Cerebellar cortex (tissue), 1 donor: ENCODE data around the gene EFCAB11.

Source experiments
- DNase-seq: peaks from one replicate; pipeline ENCODE4 v3.0.0-alpha.2; 2015; ENCODE audit warnings: low spot score

Gene EFCAB11

DNA sequence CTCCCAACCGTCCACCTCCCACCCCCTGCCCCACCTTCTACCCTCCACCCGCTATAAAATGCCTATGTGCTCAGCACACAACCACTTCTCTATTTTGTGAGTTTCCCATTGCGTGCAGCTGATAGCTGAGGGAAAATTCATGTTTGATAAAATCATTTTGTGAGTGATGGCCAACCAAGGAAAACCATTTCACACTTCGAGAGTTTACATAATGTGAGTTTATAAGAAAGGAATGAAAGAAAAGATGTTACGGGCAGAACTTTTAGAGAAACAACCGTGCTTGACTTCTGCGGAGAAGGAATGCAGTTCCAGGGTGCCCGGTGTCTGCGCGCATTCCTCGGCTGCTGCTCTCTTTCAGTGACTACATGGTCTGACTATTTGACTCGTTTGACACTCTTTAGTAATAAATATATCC lies 140.9 kb downstream of the EFCAB11 start:
- DNase-seq, result no peak

DNA sequence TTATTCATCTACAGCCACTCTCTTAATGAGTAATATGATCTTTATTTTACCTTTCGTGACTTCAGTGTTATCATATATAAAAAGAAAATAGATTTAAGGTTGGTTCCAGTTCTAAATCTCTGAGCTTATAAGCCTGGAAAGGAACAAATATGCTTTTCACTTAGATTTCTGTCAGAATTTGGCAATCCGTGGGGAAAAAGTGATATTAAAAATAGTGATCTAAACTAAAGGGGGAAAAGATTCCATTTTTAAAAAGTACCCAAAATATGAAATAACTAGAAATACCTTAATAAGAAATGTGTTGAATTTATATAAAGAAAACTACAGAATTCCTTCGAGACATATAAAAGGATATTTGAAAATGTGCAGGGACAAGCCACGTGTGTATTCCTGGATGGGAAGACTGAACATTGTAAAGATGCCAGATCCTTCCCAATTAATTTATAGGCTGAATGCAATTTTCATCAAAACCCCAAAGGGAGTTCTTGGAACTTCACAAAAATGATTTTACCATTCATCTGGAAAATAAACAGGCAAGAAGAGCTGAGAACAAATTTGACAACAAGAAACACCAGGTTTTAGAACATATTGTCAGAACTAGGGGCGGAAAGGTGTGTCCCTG lies 142.5 kb downstream of the EFCAB11 start:
- DNase-seq, result no peak

DNA sequence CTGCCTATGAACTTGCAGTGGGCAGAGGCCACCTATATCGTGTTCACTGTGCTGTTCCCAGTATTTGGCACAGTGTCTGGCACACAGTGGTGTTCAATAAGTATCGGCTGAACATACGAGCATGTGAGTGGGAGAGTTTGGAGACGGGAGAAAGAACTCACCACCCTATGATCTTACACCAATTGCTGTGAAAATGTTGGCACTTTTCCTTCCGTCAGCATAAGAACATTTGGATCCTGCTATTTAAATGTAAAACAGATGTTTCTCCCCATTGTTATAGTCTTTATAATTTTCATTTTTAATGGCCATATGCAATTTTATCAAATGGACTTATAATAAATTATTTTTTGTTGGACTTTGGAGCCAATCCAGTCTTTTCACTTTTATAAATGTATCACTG lies 144.4 kb downstream of the EFCAB11 start:
- no peak for DNase-seq

DNA sequence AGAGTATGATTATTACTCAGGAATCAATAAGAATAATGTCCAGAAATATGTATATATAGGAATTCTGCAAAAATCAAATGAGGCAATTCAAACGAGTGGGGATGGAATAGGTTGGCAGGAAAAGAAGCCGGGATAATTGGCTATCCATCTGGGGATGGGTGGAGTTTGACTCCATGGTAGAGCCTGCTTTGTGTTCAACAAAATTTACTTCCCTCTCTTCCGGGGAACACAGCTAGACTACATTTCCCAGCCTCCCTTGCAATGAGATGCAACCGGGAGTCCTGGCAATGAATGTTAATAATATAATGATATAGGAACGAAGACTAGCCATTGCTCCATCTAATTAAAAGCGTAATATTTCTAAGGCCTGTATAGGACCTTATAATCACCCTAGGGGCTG lies 146.6 kb downstream of the EFCAB11 start:
- DNase-seq, result no peak

DNA sequence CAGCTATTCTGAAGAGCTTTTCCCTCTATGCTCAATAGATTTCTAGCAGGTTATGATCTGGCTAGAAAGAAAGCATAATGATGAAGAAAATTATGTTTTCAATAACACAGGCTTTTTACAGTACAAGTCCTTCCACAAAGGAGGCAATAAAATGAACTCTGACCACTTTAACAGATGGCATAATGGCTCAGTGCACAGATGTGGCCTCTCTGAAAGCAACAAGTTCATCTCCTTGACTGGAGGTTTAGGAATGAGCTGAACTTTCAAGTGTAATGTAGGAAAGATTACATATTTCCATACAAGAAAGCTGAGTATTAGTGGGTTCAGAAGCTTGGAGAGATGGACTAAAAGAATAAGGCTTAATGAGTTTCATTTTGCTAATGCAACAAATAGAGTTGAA lies 147.4 kb downstream of the EFCAB11 start:
- no peak for DNase-seq

DNA sequence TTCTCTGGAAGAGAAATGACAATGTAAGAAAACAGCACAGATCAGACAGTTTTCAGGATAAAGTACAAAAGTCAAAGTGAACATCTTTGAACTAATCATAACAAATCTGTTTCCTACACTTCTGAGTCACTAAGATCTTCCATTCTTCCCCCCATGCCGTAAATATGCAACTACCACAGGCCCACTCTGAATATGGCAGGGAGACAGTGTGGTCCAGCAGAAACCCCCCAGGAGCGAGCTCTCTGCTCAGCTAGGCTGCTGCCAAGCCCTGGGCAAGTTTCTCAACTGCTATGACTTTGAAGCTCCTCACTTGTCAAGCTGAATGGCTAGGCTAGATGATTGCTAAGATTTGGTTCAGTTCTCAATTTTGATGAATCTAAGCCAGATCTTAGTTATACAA lies 148.1 kb downstream of the EFCAB11 start:
- no peak for DNase-seq

DNA sequence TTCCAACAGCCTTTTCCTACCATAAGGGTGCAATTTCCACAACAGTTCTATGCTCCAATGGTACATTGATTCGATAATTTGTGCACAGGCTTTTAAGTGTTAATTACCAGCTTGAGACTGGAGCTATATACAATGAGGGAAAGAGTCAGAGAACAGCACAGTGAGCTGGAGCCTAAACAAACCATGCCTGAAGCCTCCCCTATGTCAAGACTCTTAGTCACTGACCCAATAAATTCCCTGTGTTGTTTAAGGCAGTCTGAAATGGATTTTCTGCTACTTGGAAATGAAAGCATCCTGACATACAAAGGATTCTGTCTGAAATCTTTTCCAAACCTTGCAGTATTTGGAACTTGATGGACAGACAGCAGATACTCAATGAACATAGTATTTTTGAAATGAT lies 149.0 kb downstream of the EFCAB11 start:
- DNase-seq, result no peak

DNA sequence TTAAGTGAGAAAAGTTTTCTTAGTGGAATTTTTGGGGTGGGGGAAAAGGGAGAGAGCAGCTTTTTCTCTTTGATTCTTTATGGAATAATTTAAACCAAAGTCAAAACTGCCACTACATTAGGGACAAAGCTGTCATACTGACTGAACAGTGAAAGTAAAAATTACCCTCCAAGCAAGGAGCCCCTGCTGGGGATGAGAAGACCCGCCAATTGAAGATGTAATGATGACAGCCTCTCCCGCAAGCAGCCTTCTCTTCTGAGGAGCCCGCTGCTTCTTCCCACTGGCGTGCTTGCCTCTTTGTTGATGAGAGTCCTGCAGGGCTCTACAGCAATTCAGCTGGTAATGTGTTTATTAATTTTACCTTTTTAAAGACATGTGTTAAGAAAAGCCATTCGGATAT lies 151.0 kb downstream of the EFCAB11 start:
- no peak for DNase-seq

DNA sequence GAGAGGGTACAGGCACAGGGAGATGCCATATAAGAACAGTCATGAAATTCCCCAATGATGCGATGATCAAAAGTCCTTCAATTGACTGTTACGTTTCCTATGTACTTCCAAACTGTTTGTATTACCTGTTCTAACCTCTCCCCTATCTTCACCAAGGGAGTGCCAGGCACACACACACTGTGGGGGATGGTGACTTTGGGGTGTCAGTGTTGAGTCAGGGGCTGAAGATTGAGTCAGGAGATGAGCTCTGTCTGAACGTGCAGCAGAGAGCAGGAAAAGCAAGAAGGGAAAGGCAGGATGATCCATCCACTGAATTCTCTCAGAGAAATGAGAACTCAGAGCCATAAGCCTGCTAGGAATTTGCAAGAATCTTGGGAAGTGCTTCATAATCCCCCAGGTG lies 153.4 kb downstream of the EFCAB11 start:
- DNase-seq, result no peak

DNA sequence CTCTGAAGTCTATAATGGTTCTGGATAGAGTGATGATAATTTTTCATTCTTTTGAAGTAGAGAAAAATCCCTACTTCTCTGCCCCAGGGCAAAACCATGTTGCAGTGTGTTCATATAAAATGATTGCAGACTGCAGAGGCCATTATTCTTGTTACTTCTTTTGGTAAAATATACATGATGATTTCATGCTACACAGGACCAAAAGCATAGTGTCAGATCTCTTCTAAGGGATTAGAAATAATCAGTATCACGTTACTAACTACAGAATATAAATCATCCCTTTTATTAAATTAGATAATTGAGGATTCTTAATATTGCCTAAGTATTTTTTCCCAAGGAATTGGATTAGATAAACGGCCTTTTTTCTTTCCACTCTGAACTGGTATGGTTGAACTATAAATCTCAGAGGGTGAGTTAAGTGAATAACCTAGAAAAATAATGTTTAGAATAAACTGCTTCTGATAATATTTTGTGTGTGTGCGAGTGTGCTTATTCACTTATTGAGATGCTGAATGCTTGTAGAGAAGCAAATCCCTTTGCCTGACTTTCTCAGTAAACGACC lies 156.2 kb downstream of the EFCAB11 start:
- DNase-seq, result no peak

DNA sequence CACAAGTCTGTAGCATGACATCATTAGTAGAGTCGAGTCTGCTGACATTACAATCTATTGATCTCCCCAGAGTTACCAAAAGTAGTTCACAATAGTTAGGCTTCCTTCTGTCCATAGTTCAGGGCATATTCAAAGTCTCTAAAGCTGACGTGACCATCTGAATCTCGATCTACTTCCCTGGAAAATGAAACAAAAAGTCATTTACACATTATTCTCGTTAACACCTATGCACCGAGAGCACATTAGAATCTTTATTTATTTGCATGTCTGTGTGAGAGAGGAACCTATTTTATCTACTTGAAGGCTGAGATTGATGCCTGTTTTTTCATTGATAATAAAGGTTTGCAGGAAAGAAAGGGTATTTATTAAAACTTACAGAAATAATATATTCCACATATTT lies 157.4 kb downstream of the EFCAB11 start:
- DNase-seq, result no peak

DNA sequence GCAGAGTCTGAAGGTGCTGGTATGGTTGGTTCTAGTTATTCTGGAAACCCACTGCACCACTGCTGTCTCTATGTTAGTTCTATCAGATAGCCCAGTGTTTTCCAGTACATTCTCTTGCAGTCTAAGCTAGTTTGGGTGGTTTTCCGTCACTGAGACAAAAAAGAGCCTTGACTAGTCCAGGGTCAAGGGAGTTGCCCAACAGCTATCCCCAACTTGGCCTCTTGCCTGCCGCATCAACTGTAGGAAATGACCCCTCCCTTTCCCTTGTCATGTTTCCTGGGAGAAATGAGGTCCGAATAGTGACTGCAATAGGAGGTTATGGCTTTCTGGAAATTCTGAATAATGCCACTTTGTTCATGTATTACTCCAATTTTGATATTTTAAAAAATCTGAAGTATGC lies 160.4 kb downstream of the EFCAB11 start:
- DNase-seq, result no peak

DNA sequence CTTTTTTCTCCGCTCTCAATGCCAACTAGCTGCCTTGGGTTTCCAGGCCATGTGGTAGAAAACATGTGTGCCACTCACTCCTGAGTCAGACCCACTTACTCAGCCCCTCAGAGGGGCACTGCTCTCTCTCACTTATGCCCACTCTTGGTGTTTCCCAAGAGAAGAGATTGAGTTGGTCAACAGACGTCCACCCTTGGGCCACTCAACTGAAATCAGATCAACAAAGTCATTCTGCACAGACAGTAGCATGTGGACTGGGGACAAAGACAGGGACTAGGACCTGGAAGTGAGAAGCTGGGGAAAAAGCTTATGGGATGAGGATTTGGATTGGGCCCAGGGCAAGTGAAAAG lies 161.2 kb downstream of the EFCAB11 start:
- DNase-seq, result no peak

DNA sequence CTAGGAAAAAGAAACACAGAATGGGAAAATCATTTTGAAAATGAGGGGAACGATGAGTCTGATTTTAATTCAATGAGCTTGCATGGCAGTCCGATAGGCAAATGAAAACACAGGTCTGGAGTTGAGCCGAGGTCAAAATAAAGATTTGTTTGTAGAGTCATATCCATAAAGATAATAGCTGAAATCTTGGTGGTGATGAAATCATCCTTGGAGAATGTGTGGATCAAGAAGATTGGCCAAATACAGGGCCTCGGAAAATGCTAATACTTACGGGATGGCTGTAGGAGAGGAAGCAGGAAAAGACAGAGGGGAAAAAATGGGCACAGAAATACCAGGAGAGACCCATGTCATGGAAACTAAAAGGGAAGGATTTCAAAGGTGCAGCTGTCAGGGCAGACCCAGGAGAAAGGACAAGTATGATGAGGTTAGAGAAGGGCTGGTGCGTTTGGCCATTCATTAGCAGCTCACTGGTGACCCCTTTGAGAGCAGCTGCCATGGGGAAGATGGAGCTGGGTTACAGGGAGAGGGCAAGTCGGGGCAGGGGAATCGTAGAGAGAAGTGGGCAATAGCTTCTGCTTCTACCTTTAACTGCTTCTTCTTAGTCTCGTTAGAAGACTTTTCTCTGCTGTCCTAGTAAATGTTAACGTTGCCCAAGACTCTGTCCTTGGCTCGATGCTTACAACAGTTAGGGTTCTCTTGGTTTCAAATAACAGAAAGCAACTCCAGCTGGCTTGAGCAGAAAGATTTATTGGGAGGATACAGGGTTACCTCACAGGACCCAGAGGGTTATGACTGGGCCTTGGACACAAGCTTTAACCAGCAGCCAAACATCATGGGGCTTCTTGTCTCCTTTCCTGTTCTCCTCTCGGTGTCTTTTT lies 161.8 kb downstream of the EFCAB11 start:
- no peak for DNase-seq

DNA sequence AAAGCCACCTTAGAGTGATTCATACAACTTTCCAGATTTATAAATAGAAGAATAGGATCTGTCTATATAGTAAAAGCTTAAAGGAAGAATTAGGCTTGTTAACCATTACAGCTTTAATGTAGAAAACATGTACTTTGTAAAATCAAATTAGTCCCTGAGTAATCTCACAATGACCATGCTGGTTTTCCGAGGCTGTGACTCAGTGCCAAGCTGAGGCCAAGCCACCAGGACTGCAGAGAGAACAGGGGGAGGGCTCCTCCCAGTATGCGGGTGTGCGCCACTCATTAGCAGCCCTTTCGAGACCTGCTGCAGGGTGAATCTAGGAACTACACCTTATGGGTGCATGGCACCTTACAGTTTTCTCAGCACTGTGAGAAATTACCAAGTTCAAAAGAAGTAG lies 167.0 kb downstream of the EFCAB11 start:
- no peak for DNase-seq

DNA sequence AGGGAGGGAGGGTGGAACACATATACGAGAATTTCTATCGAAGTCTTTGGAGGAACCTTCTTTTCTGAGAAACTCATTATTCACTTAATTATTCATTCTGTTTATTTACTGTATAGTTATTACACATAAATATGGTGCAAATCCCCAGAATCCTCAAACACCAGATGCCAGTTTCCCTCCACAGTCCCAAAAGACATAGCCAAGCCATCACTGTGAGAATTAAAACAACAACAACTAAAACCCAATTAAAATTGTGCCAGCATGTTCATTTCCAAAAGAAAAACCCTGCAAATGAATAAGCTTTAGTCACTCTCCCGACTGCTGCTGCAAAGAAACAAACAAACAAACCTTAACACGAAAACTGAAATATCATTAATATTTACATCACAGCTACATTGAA lies 173.5 kb downstream of the EFCAB11 start:
- DNase-seq, result no peak

DNA sequence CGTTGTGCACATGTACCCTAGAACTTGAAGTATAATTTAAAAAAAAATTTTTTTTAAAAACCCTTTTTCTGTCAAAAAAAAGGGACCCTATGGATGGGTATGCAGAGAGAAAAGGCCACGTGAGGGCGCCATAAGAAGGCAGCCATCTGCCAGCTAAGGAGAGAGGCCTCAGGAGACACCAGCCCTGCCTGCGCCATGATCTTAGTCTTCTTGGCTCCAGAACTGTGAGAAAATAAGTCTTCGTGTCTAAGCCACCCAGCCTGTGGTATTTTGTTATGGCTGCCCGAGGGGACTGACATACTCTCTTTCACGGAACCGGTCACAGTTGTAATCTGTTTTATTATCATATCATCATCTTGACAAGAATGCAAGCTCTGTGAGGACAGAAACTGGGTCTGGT lies 174.8 kb downstream of the EFCAB11 start:
- DNase-seq, result no peak

DNA sequence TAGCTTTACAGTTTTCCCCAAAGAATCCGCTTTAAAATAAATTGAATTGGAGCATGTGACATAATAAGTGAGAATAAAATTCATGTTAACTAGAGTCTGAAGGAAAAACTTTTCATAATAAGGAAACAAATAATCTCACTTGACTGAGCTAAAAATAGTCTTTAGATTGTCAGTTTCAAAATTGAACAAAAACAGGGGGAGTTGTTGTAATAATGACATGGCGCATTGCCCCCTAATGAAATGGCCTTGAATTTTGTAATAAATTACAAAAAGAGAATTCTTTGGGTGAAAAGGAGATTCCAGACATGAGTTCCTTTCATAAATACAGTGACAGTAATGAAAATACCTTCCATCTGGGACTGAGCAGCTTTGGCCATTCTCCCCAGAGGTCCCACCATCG lies 178.6 kb downstream of the EFCAB11 start:
- no peak for DNase-seq

DNA sequence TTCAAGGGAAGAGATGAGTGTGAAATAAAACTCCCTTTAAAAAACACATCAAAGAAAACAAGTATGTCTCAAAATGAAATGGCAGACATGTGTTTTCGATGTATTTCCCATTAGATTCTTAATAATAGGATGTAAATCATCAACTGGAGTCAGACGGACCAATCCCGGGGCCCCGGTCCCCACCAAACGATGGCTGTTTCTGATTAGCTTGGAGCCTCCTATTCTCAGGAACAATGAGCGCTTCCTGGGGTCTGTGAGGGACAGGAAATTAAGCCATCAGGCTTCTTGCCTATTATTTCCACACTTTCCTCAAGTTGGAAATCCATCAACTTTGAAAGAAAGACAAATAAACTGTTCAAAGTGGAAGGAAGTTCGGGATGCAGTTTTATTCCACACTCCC lies 179.4 kb downstream of the EFCAB11 start:
- no peak for DNase-seq

DNA sequence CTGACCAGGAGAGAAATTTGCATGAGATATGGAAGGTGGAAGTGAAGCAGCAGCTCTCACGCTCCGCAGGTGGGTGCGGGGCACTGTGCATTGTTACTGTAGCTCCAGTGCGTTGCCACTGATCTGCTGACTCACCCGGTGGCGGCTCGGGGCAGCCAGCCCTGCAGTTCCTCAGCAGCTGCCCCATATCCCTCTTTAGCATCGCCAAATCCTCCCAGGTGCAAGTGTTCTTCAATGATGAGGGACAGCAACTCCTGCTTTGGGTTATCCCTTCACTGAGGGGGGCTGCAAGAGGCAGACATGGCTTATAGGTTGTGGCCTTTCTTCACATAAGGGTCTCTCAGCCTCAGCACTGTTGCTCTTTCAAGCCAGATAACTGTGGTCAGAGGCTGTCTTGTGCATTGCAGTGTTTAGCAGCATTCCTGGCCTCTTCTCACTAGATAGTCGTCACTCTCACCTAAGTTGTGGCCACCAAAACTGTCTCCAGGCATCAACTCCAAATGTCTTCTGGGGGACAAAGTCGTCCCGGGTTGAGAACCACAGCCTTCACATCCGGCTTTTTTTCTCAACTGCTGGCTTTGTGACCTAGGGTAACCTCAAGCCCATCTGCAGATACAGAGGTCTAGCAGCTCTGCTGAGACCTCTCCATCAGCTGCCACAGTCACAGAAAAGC lies 180.8 kb downstream of the EFCAB11 start:
- no peak for DNase-seq

DNA sequence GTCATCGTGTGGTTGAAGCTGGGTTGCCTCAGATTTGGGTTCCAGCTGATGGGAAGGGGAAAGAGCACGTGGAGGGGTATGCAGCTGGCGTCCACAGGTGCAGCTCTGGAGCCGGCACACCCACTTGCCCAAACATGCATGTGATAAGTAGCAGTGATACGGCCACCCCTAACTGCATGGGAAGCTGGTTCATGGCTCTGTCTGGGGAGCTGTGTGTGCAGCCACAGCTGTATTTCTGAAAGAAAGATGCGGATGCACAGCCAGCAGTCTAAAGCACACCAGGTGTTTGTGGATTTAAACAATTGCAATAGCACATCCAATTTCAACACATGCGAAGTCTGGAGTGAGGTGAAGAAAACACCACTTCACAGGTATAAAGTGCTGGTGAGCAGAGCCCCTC lies 181.4 kb downstream of the EFCAB11 start:
- no peak for DNase-seq

DNA sequence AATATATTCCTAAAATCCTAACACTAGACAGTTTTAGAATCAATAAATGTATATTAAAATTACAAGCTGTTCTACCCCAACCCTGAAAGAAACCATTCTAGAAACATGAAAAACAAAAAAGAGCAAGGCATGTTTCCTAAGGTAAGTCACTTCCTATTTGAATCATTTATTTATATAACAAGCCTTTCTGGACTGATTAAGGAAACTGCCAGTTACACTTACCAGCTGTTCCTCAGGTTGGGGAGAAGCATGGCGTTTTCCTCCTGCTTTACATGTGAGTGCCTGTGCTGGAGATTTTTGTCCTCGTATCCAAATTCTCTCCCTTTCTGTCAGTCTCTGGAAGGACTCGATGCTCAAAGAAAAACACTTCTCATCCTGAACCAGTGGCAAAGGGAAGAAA lies 183.3 kb downstream of the EFCAB11 start:
- DNase-seq, result no peak

DNA sequence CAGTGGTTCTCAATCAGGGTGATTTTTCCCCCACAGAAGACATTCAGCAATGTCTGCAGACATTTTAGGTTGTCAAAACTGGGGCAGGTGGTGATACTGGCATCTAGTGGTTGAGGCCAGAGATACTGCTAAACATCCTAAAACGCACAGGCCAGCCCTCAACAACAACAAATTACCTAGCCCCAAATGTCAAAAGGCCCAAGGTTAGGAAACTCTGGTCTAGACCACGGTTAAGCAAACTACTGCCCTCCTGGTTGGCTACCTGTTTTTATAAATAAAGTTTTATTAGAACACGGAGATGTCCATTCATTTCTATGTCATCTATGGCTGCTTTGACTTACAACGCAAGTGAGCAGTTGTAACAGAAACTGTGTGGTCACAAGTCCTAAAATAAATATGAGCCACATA lies 186.7 kb downstream of the EFCAB11 start:
- peak; percentile 36 for DNase-seq
